IMR-90 (cell line): ENCODE measurements around the gene MAP3K9. TPM values are rescaled to one million over a fixed set of nuclear protein-coding genes. Genes with fewer than 3 reads are reported as not detected.

ENCODE experiments used
- ATAC-seq: fragments of 200-7000 bp; cut with Tn5 transposase; 2 replicates; pipeline ENCODE4 v1.9.1; 2020; ENCODE audit warnings: low read depth, mild to moderate bottlenecking, moderate library complexity
- Bru-seq: library from RNA; stranded (reverse); fragments of 400-500 nt; gene quantifications from one replicate; lab custom pipeline; 2021; lab: Mats Ljungman, UMichigan
- BruChase-seq, 2 experiments: library from RNA; stranded (reverse); fragments of 400-500 nt; gene quantifications; one replicate each; lab custom pipeline; 2021; lab: Mats Ljungman, UMichigan
- BruUV-seq: library from RNA; stranded (reverse); fragments of 400-500 nt; replicated peaks from 2 replicates; lab custom pipeline; 2021; lab: Mats Ljungman, UMichigan
- CTCF ChIA-PET: fragments of 300-600 bp; formaldehyde crosslinking; extraction: SDS; loops from one replicate; lab custom pipeline; 2021; ENCODE audit warnings: antibody characterized with exemption; lab: Yijun Ruan, JAX
- POLR2A ChIA-PET: fragments of 300-600 bp; sonication (Branson Sonifier 250); formaldehyde crosslinking; loops from one replicate; lab custom pipeline; 2022; ENCODE audit warnings: antibody characterized with exemption; ENCODE audit not compliant: unreplicated experiment; lab: Charles Lee
- DNase-seq: peaks from one replicate; pipeline ENCODE4 v3.0.0; 2013
- H2AFZ ChIP-seq: replicated peaks from 2 replicates; pipeline ENCODE3; 2013; ENCODE audit warnings: low read length, mild to moderate bottlenecking; ENCODE audit not compliant: poor library complexity
- H2AK5ac ChIP-seq: 2 replicates; pipeline ENCODE4 v1.6.1; 2013; ENCODE audit warnings: low read depth, low read length, inconsistent platforms
- H2AK9ac ChIP-seq: replicated peaks from 2 replicates; pipeline ENCODE3; 2013; ENCODE audit warnings: mild to moderate bottlenecking, low read depth, low read length, moderate library complexity; ENCODE audit not compliant: poor library complexity
- H2BK120ac ChIP-seq: 2 replicates; pipeline ENCODE4 v1.6.1; 2013; ENCODE audit warnings: low read depth, low read length, inconsistent platforms
- H2BK15ac ChIP-seq: 3 replicates; pipeline ENCODE4 v1.6.1; 2013; ENCODE audit warnings: low read depth, low read length, inconsistent platforms
- H2BK20ac ChIP-seq: 2 replicates; pipeline ENCODE4 v1.6.1; 2013; ENCODE audit warnings: low read depth, mild to moderate bottlenecking, inconsistent platforms, low read length, moderate library complexity
- H2BK5ac ChIP-seq: 2 replicates; pipeline ENCODE4 v1.6.1; 2013; ENCODE audit warnings: mild to moderate bottlenecking, low read depth, low read length, inconsistent platforms; ENCODE audit not compliant: poor library complexity, severe bottlenecking
- H3K14ac ChIP-seq: replicated peaks from 2 replicates; pipeline ENCODE4 v1.6.1; 2013; ENCODE audit warnings: low read depth, low read length, inconsistent platforms
- H3K18ac ChIP-seq: 2 replicates; pipeline ENCODE4 v1.6.1; 2013; ENCODE audit warnings: low read depth, low read length, control low read depth
- H3K23ac ChIP-seq: 2 replicates; pipeline ENCODE4 v1.6.1; 2013; ENCODE audit warnings: low read depth, low read length, inconsistent platforms
- H3K27ac ChIP-seq: 2 replicates; pipeline ENCODE4 v1.5.1; 2013; ENCODE audit warnings: mild to moderate bottlenecking, control low read depth, low read length; ENCODE audit not compliant: insufficient read depth
- H3K27me3 ChIP-seq: 2 replicates; pipeline ENCODE4 v1.6.1; 2013; ENCODE audit warnings: low read length; ENCODE audit not compliant: control insufficient read depth, insufficient read depth
- H3K36me3 ChIP-seq: 2 replicates; pipeline ENCODE4 v1.6.1; 2013; ENCODE audit warnings: low read length, mixed read lengths; ENCODE audit not compliant: control insufficient read depth, insufficient read depth
- H3K4ac ChIP-seq: 2 replicates; pipeline ENCODE4 v1.6.1; 2013; ENCODE audit warnings: low read depth, low read length, inconsistent platforms
- H3K4me1 ChIP-seq: 2 replicates; pipeline ENCODE4 v1.6.1; 2013; ENCODE audit warnings: low read length, mixed read lengths; ENCODE audit not compliant: control insufficient read depth, insufficient read depth
- H3K4me2 ChIP-seq: 2 replicates; pipeline ENCODE4 v1.6.1; 2013; ENCODE audit warnings: low read depth, mild to moderate bottlenecking, control low read depth, low read length, moderate library complexity
- H3K4me3 ChIP-seq: 2 replicates; pipeline ENCODE4 v1.5.1; 2013; ENCODE audit warnings: low read depth, mild to moderate bottlenecking, control low read depth, low read length, moderate library complexity; ENCODE audit not compliant: insufficient read depth
- H3K56ac ChIP-seq: 2 replicates; pipeline ENCODE4 v1.6.1; 2013; ENCODE audit warnings: low read length, inconsistent platforms; ENCODE audit not compliant: insufficient read depth; ENCODE audit errors: extremely low read depth
- H3K79me1 ChIP-seq, 2 experiments: 2 replicates each; pipeline ENCODE4 v1.6.1; 2013; ENCODE audit warnings: low read length in 2 of 2, inconsistent platforms in 1 of 2, low read depth in 1 of 2
- H3K9ac ChIP-seq: 2 replicates; pipeline ENCODE4 v1.6.1; 2013; ENCODE audit warnings: low read depth, low read length, control low read depth
- H3K9me1 ChIP-seq: 2 replicates; pipeline ENCODE4 v1.6.1; 2013; ENCODE audit warnings: low read length, inconsistent platforms; ENCODE audit not compliant: insufficient read depth
- H3K9me3 ChIP-seq: 2 replicates; pipeline ENCODE4 v1.6.1; 2013; ENCODE audit warnings: low read length; ENCODE audit not compliant: control insufficient read depth, insufficient read depth
- H4K20me1 ChIP-seq: 2 replicates; pipeline ENCODE4 v1.6.1; 2013; ENCODE audit warnings: low read length, inconsistent platforms; ENCODE audit not compliant: insufficient read depth
- H4K5ac ChIP-seq: 2 replicates; pipeline ENCODE4 v1.6.1; 2013; ENCODE audit warnings: mild to moderate bottlenecking, low read depth, low read length, control low read depth
- H4K8ac ChIP-seq, 2 experiments: 2 replicates each; pipeline ENCODE4 v1.6.1; 2013; ENCODE audit warnings: low read depth in 2 of 2, low read length in 2 of 2, control low read depth in 1 of 2, inconsistent platforms in 1 of 2
- H4K91ac ChIP-seq: 2 replicates; pipeline ENCODE4 v1.6.1; 2013; ENCODE audit warnings: low read depth, low read length, inconsistent platforms; ENCODE audit not compliant: insufficient read depth
- MAFK ChIP-seq: IDR thresholded peaks from 2 replicates; pipeline ENCODE4 v1.6.1; 2012; ENCODE audit warnings: low read depth, low read length, improper control_type of control experiment
- SMC3 ChIP-seq: fragments of 150-350 bp; IDR thresholded peaks from 2 replicates; pipeline ENCODE4 v1.6.1; 2016; ENCODE audit warnings: low read depth, mild to moderate bottlenecking, antibody characterized with exemption, low read length, moderate library complexity
- WGBS, 2 experiments: methylation state at CpG; one replicate each; pipeline versions ENCODE4 v1.1.5 to v1.1.7; 2013; ENCODE audit warnings: missing lambda C conversion rate in 2 of 2; ENCODE audit not compliant: insufficient read length in 1 of 2; ENCODE audit errors: extremely low coverage in 2 of 2; 5-methylcytosine and 5-hydroxymethylcytosine counted together
- dilution Hi-C: fragments of 300-500 bp; cut with HindIII; formaldehyde crosslinking; loops from one replicate; pipeline ENCODE4 v1.14.3; 2018; ENCODE audit warnings: low sequenced_read_pairs; ENCODE audit not compliant: unreplicated experiment
- in situ Hi-C: fragments of 300-500 bp; cut with MboI; formaldehyde crosslinking; loops from 3 replicates; pipeline ENCODE4 v1.14.3; 2019; ENCODE audit warnings: low sequenced_read_pairs, inconsistent platforms, mixed read lengths
- intact Hi-C: fragments of 100-400 bp; cut with micrococcal nuclease; formaldehyde crosslinking; loops from 2 replicates; pipeline ENCODE4 v1.10.0; 2022
- long read RNA-seq: library from polyadenylated mRNA; unstranded; transcript quantifications from one replicate; pipeline ENCODE4 v2.0.0, GENCODE V29; 2021; ENCODE audit not compliant: unreplicated experiment
- polyA plus RNA-seq, 3 experiments: library from polyadenylated mRNA; depleted of rRNA; stranded (reverse); fragments of >200 nt; gene quantifications; 2 replicates each; pipeline ENCODE4 v1.2.3, GENCODE V29; 2012; ENCODE audit warnings: low replicate concordance in 1 of 3
- total RNA-seq: library from RNA; depleted of rRNA; stranded (reverse); fragments of >200 nt; gene quantifications from 2 replicates; pipeline ENCODE4 v1.2.3, GENCODE V29; 2012; rRNA removed
- TF ChIP-seq, protein P1 (sequence below): fragments of 150-350 bp; IDR thresholded peaks from 2 replicates; pipeline ENCODE4 v1.6.1; 2017; ENCODE audit warnings: mild to moderate bottlenecking, antibody characterized with exemption, low read length, low read depth

Gene MAP3K9
- 0.18 and 0.28 TPM in 2 replicates for total RNA-seq
- 0.17 and 0.26 TPM in 2 replicates for polyA plus RNA-seq (2012; rRNA removed)
- polyA plus RNA-seq (2012; cell fraction: cytosol; rRNA removed), result 0.11 and 0.34 TPM in 2 replicates
- 0.25 and 0.29 TPM in 2 replicates for polyA plus RNA-seq (2012; cell fraction: nucleus; rRNA removed; ENCODE audit: low replicate concordance)
- percentile 24 among the genes with signal in this experiment for Bru-seq, nascent RNA
- BruChase-seq, experiment 1, labeled RNA remaining after a 6-hour chase, result percentile 21 among the genes with signal in this experiment
- percentile 21 among the genes with signal in this experiment for BruChase-seq, experiment 2, labeled RNA remaining after a 2-hour chase
- long read RNA-seq, partial matches to known transcripts, result 0 of 1 reads
- long read RNA-seq, other reads (novel, unspliced or antisense), result 1 of 1 reads

DNA sequence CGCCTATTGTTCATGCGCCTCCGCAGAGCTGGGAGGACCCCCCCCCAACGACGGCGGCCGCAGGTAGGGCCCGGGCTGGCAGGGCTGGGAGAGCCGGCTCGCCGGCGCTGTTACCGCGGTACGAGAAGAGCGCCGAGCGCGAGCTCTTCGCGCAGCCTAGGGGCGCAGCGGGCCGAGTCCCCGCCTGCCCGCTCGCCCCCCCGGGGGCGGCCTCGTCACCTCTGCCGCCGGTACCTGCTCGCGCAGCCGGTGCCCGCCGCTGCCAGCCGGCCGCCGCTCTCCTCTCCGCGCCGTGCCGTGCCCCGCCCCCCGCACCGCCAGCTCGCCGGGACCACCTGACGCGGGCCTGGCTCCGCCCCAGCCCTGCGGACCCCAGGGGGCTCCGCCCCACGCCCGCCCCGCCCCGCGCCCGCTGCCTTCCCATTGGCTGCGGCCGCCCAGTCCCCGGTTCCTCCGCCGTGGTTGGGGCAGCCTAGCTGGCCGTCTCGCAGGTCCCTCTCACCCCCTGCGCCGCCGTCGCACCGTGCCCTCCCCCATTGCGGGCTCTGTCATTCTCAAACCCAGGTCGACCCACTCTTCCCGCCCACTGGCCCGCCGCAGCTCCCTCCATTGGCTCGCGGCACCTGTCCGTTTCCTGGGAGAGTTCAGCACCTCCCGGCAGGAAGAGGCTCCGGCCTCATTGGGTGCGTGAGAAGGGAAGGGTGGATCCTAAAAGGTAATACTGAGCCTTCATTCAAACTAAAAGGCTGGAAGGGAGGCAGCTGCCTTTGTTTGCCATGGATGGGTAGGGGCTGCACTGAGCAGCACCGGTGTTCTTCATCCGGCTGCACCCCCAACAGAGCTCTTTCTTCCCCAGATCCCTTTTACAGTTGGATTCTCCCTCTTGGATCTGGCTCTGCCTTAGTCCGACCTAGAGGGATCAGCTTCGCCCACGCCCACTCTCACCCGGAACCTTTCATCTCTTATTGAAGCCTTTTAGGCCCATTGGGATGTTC, at the start of gene MAP3K9:
TSS of gene MAP3K9 (minus strand) at position 289 of the 995 bp plus-strand sequence. CDS start 342 bp downstream, outside the sequence.
- ATAC-seq, result peak; percentile 93
- no peak within 1 kb of the TSS for H4K8ac ChIP-seq
- WGBS, 2 experiments, result 2% methylated on average over 37 of the region's 89 CpGs; no CpG with 5 or more reads in 1 of the 2 experiments

More for the DNA sequence above, at the start of gene MAP3K9:
- Histone ChIP-seq H3K4ac (no peak within 1 kb of the TSS), H3K18ac (no peak within 1 kb of the TSS), H3K9me1 (peaks cover 6% of the 10 kb centered on the region; the same call in 1 of the 2 replicates), H2BK15ac (no peak within 1 kb of the TSS), H2BK5ac (no peak within 1 kb of the TSS), H2AK9ac (no peak within 1 kb of the TSS), H3K27me3 (peaks cover 31% of the 10 kb centered on the region), H3K56ac (no peak within 1 kb of the TSS), H3K79me1 (no peaks in the 10 kb centered on the region), H4K91ac (no peak within 1 kb of the TSS), H3K9me3 (no peaks in the 10 kb centered on the region), H3K27ac (no peak within 1 kb of the TSS), H2BK120ac (no peak within 1 kb of the TSS), H2AFZ (peak within 1 kb of the TSS; percentile 94), H3K23ac (no peak within 1 kb of the TSS; the same call in 1 of the 2 replicates), H2BK20ac (no peak within 1 kb of the TSS), H2AK5ac (no peak within 1 kb of the TSS), H3K4me1 (no peaks in the 10 kb centered on the region), H3K4me2 (peak within 1 kb of the TSS; percentile 76), H3K36me3 (no peaks in the 10 kb centered on the region), H4K20me1 (no peaks in the 10 kb centered on the region; the same call in 1 of the 2 replicates), H4K5ac (no peak within 1 kb of the TSS), H3K9ac (no peak within 1 kb of the TSS), H3K4me3 (peak within 1 kb of the TSS; percentile 47), H3K14ac (no peak within 1 kb of the TSS)
- CTCF ChIA-PET, result interaction anchor here (0.6 to 1.1 kb wide), 2 partner anchors 81 to 98 kb away, joined by 3 to 4 read pairs; partner anchors contain the start of gene PCNX1
- intact Hi-C loops (loop anchor here (2.0 to 10.0 kb wide), 2 partner anchors 763 to 945 kb away; no protein-coding TSS in a partner anchor), in situ Hi-C loops (no loop called here), dilution Hi-C loops (no loop called here)
- peak; percentile 26 for DNase-seq
- no TSS peak for BruUV-seq
- POLR2A ChIA-PET, result interaction anchor here (0.5 kb wide), 1 partner anchor 817 kb away, joined by 8 read pairs; no protein-coding TSS in a partner anchor
- TF ChIP-seq SMC3, result no peak
- TF ChIP-seq, protein P1, sequence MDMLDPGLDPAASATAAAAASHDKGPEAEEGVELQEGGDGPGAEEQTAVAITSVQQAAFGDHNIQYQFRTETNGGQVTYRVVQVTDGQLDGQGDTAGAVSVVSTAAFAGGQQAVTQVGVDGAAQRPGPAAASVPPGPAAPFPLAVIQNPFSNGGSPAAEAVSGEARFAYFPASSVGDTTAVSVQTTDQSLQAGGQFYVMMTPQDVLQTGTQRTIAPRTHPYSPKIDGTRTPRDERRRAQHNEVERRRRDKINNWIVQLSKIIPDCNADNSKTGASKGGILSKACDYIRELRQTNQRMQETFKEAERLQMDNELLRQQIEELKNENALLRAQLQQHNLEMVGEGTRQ, result no peak
- no peak for TF ChIP-seq MAFK
